A549 (cell line): Measurements from ENCODE around the gene GPX7.

Experiments used
- CHD2 ChIP-seq: fragments of 150-350 bp; IDR thresholded peaks from 2 replicates; pipeline ENCODE4 v1.6.1; 2014; ENCODE audit warnings: low read length; ENCODE audit not compliant: partially characterized antibody
- E2F6 ChIP-seq: IDR thresholded peaks from 2 replicates; pipeline ENCODE4 v1.6.1; 2012; ENCODE audit warnings: low read depth, borderline replicate concordance
- EP300 ChIP-seq, 2 experiments: fragments of >200 bp; sonication (Bioruptor Twin); formaldehyde crosslinking; IDR thresholded peaks; 2 replicates in 1 of 2; 3 replicates in 1 of 2; pipeline ENCODE4 v1.6.1; 2016 to 2017
- FOSB ChIP-seq: fragments of 250-450 bp; sonication (Bioruptor Pico); IDR thresholded peaks from 2 replicates; pipeline ENCODE4 v1.5.0; 2020; ENCODE audit warnings: mild to moderate bottlenecking, moderate library complexity
- HES2 ChIP-seq: fragments of >200 bp; sonication (Bioruptor Twin); formaldehyde crosslinking; IDR thresholded peaks from 2 replicates; pipeline ENCODE4 v1.6.1; 2016
- MAFK ChIP-seq: fragments of 450-650 bp; IDR thresholded peaks from 2 replicates; pipeline ENCODE4 v1.6.1; 2014; ENCODE audit not compliant: partially characterized antibody
- NPAS2 ChIP-seq: fragments of 250-450 bp; sonication (Bioruptor Pico); IDR thresholded peaks from 2 replicates; pipeline ENCODE4 v1.8.0; 2022; ENCODE audit warnings: mild to moderate bottlenecking, moderate library complexity, borderline replicate concordance
- POLR2A ChIP-seq: IDR thresholded peaks from 2 replicates; pipeline ENCODE4 v1.6.1; 2012; ENCODE audit warnings: mild to moderate bottlenecking, low read length
- RAD21 ChIP-seq, 2 experiments: fragments of >200 bp in 1 of 2; sonication (Bioruptor Twin) in 1 of 2; formaldehyde crosslinking in 1 of 2; IDR thresholded peaks in 1 of 2; conservative IDR thresholded peaks in 1 of 2; 2 replicates in 1 of 2; 3 replicates in 1 of 2; pipeline ENCODE4 v1.6.1; 2012 to 2018; ENCODE audit warnings: inconsistent platforms in 1 of 2
- REST ChIP-seq: fragments of 200-600 bp; sonication (generic); IDR thresholded peaks from 2 replicates; pipeline ENCODE4 v1.6.1; 2016; ENCODE audit warnings: antibody characterized with exemption, mild to moderate bottlenecking, moderate library complexity
- RFX5 ChIP-seq: fragments of 450-650 bp; IDR thresholded peaks from 2 replicates; pipeline ENCODE4 v1.7.1; 2014; ENCODE audit warnings: antibody characterized with exemption, mild to moderate bottlenecking, moderate library complexity
- TF ChIP-seq, protein P1 (sequence below): fragments of >200 bp; sonication (Bioruptor Twin); formaldehyde crosslinking; IDR thresholded peaks from 3 replicates; pipeline ENCODE4 v1.5.1; 2016
- TF ChIP-seq, protein P2 (sequence below): IDR thresholded peaks from 2 replicates; pipeline ENCODE4 v1.6.1; 2012

DNA sequence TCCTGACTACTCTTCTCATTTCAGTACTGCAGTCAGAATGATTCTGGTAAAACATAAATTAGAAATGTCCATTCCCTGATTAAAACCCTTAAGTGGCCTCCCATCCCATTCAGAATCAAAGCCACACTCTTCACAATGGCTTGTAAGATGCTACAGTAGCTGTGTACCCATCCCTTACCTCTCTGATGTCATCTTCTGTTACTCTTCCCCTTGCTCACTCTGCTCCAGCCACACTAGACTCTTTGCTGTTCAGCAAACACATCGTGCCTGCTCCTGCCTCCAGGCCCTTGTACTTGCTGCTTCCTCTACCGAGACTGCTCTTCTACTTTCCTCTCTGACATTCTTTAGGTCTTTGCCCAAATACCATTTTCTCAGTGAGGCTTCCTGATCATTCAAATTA, 4.3 kb upstream of the GPX7 start:
- no peak for TF ChIP-seq MAFK
- no peak for TF ChIP-seq CHD2
- no peak for TF ChIP-seq HES2
- no peak for TF ChIP-seq NPAS2
- no peak for TF ChIP-seq RAD21 (conservative IDR thresholded peaks at IDR 0.05 in 1 of 2, IDR thresholded peaks at IDR 0.05 in 1 of 2)
- no peak for TF ChIP-seq POLR2A
- TF ChIP-seq, protein P1, sequence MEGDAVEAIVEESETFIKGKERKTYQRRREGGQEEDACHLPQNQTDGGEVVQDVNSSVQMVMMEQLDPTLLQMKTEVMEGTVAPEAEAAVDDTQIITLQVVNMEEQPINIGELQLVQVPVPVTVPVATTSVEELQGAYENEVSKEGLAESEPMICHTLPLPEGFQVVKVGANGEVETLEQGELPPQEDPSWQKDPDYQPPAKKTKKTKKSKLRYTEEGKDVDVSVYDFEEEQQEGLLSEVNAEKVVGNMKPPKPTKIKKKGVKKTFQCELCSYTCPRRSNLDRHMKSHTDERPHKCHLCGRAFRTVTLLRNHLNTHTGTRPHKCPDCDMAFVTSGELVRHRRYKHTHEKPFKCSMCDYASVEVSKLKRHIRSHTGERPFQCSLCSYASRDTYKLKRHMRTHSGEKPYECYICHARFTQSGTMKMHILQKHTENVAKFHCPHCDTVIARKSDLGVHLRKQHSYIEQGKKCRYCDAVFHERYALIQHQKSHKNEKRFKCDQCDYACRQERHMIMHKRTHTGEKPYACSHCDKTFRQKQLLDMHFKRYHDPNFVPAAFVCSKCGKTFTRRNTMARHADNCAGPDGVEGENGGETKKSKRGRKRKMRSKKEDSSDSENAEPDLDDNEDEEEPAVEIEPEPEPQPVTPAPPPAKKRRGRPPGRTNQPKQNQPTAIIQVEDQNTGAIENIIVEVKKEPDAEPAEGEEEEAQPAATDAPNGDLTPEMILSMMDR = no peak
- no peak for TF ChIP-seq REST
- TF ChIP-seq, protein P2, sequence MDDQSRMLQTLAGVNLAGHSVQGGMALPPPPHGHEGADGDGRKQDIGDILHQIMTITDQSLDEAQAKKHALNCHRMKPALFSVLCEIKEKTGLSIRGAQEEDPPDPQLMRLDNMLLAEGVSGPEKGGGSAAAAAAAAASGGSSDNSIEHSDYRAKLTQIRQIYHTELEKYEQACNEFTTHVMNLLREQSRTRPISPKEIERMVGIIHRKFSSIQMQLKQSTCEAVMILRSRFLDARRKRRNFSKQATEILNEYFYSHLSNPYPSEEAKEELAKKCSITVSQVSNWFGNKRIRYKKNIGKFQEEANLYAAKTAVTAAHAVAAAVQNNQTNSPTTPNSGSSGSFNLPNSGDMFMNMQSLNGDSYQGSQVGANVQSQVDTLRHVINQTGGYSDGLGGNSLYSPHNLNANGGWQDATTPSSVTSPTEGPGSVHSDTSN = no peak
- TF ChIP-seq EP300 (IDR thresholded peaks at IDR 0.05) = no peak
- no peak for TF ChIP-seq RFX5
- no peak for TF ChIP-seq E2F6
- TF ChIP-seq FOSB (CRISPR knock-in tag) = no peak
